Fibroblast of lung (primary cell): ENCODE measurements around the gene ESPN. TPM values are rescaled to one million over a fixed set of nuclear protein-coding genes. Genes with fewer than 3 reads are reported as not detected.
A peak's percentile ranks its signal among the peaks of the same experiment; 100 is the strongest.
"Not testable (repeated sequence)": the region's sequence is repeated elsewhere in the genome, so short reads cannot be mapped to it uniquely, and the experiment has no call there.

Experiments
- DNase-seq, 2 donors: peaks; one replicate each; pipeline versions ENCODE4 v3.0.0 to v3.0.0-alpha.2; 2010; ENCODE audit warnings: low read depth in 2 of 2
- H2AFZ ChIP-seq: 2 replicates; pipeline ENCODE4 v1.5.1; 2012; ENCODE audit warnings: low read length, control low read depth, inconsistent platforms
- H3K27ac ChIP-seq: 2 replicates; pipeline ENCODE4 v1.5.1; 2011; ENCODE audit warnings: low read length, control low read depth; ENCODE audit not compliant: insufficient read depth
- H3K27me3 ChIP-seq: 2 replicates; pipeline ENCODE4 v1.5.1; 2011; ENCODE audit warnings: mild to moderate bottlenecking, low read length; ENCODE audit not compliant: control insufficient read depth, insufficient read depth
- H3K36me3 ChIP-seq: 2 replicates; pipeline ENCODE4 v1.5.1; 2011; ENCODE audit warnings: low read length; ENCODE audit not compliant: control insufficient read depth, insufficient read depth
- H3K4me1 ChIP-seq: 2 replicates; pipeline ENCODE4 v1.5.1; 2011; ENCODE audit warnings: low read length; ENCODE audit not compliant: control insufficient read depth, insufficient read depth; ENCODE audit errors: extremely low read depth
- H3K4me2 ChIP-seq: 2 replicates; pipeline ENCODE4 v1.5.1; 2011; ENCODE audit warnings: low read length, control low read depth; ENCODE audit not compliant: insufficient read depth; ENCODE audit errors: extremely low read depth
- H3K4me3 ChIP-seq, 4 experiments: fragments of 200-600 bp in 1 of 4; sonication (generic) in 1 of 4; replicated peaks in 1 of 4; 2 replicates each; pipeline ENCODE4 v1.5.1; 2011 to 2016; ENCODE audit warnings: low read length in 4 of 4, low read depth in 3 of 4, mild to moderate bottlenecking in 3 of 4, control low read depth in 2 of 4, inconsistent platforms in 1 of 4, mixed read lengths in 1 of 4; ENCODE audit not compliant: insufficient read depth in 1 of 4; ENCODE audit errors: control extremely low read depth in 1 of 4
- H3K79me2 ChIP-seq: 2 replicates; pipeline ENCODE4 v1.5.1; 2012; ENCODE audit warnings: mild to moderate bottlenecking, low read length, inconsistent platforms; ENCODE audit not compliant: control insufficient read depth, insufficient read depth
- H3K9ac ChIP-seq: 2 replicates; pipeline ENCODE4 v1.5.1; 2011; ENCODE audit warnings: mild to moderate bottlenecking, low read length, control low read depth; ENCODE audit not compliant: insufficient read depth
- H3K9me3 ChIP-seq: 2 replicates; pipeline ENCODE4 v1.5.1; 2012; ENCODE audit warnings: low read depth, low read length; ENCODE audit not compliant: control insufficient read depth, insufficient read depth
- H4K20me1 ChIP-seq: 2 replicates; pipeline ENCODE4 v1.5.1; 2011; ENCODE audit warnings: low read length; ENCODE audit not compliant: control insufficient read depth, insufficient read depth; ENCODE audit errors: extremely low read depth
- CTCF ChIP-seq, 2 donors: IDR thresholded peaks in 1 of 2; conservative IDR thresholded peaks in 1 of 2; 1 replicate in 1 of 2; 2 replicates in 1 of 2; pipeline ENCODE4 v1.5.1; 2011 to 2012; ENCODE audit warnings: low read length in 2 of 2, control low read depth in 1 of 2, inconsistent platforms in 1 of 2, low read depth in 1 of 2, mild to moderate bottlenecking in 1 of 2
- EZH2 ChIP-seq: IDR thresholded peaks from 2 replicates; pipeline ENCODE4 v1.5.1; 2012; ENCODE audit warnings: low read length, control low read depth, mild to moderate bottlenecking; ENCODE audit errors: missing control alignments
- polyA plus RNA-seq, 2 donors: library from polyadenylated mRNA; depleted of rRNA in 1 of 2; stranded (reverse) in 1 of 2; unstranded in 1 of 2; fragments of >200 nt; gene quantifications; 2 replicates each; pipeline ENCODE4 v1.2.1, GENCODE V29; 2011 to 2012; ENCODE audit warnings: missing spikeins in 1 of 2
- total RNA-seq: library from RNA; depleted of rRNA; stranded (reverse); fragments of >200 nt; gene quantifications from 2 replicates; pipeline ENCODE4 v1.2.1, GENCODE V29; 2014

Gene ESPN
- total and polyA plus RNA-seq, 2 donors (not counting 1 experiment from before 2014, with no cell fraction given): not detected

GRCh38 chr1:6391951-6392808 is 32.4 kb upstream of the ESPN start:
- H3K79me2 ChIP-seq: peaks cover 16% of the 10 kb centered on the region
- no peaks in the 10 kb centered on the region for H3K36me3 ChIP-seq
- H3K9ac ChIP-seq: peak overlapping the region; percentile 78
- no peak for DNase-seq
- H3K9me3 ChIP-seq: no peaks in the 10 kb centered on the region
- no peaks in the 10 kb centered on the region for H3K27me3 ChIP-seq
- peaks cover 7% of the 10 kb centered on the region for H3K4me1 ChIP-seq
- peak overlapping the region; percentile 96 for H3K4me2 ChIP-seq
- H3K4me3 ChIP-seq: peak overlapping the region; percentile 59 to 65 (median 62)
- H2AFZ ChIP-seq: peak overlapping the region; percentile 64
- TF ChIP-seq CTCF (conservative IDR thresholded peaks at IDR 0.05 in 1 of 2, IDR thresholded peaks at IDR 0.05 in 1 of 2; ENCODE audit: low read depth in 1 of 2, low read length in 2 of 2): no peak
- TF ChIP-seq EZH2: no peak
- peak overlapping the region; percentile 27 for H3K27ac ChIP-seq
- H4K20me1 ChIP-seq: no peaks in the 10 kb centered on the region

GRCh38 chr1:6392809-6393399 is 31.7 kb upstream of the ESPN start:
- Histone ChIP-seq H3K79me2 (peaks cover 12% of the 10 kb centered on the region), H3K9ac (peak overlapping the region; percentile 78), H3K27me3 (no peaks in the 10 kb centered on the region), H3K4me2 (peak overlapping the region; percentile 96), H4K20me1 (no peaks in the 10 kb centered on the region), H3K27ac (peak overlapping the region; percentile 27), H3K36me3 (no peaks in the 10 kb centered on the region), H2AFZ (peak overlapping the region; percentile 64), H3K4me1 (peaks cover 7% of the 10 kb centered on the region), H3K9me3 (no peaks in the 10 kb centered on the region), H3K4me3 (peak overlapping the region; percentile 59 to 65 (median 62))
- no peak for DNase-seq
- TF ChIP-seq EZH2: no peak
- no peak for TF ChIP-seq CTCF (conservative IDR thresholded peaks at IDR 0.05 in 1 of 2, IDR thresholded peaks at IDR 0.05 in 1 of 2; ENCODE audit: low read depth in 1 of 2, low read length in 2 of 2)

GRCh38 chr1:6393400-6394187 is 31.0 kb upstream of the ESPN start, which contains the start of gene ACOT7:
TSS of gene ACOT7 (minus strand) at chr1:6393767. CDS start at chr1:6393399, 368 bp downstream.
- no peaks in the 10 kb centered on the region for H3K36me3 ChIP-seq
- H3K27me3 ChIP-seq: no peaks in the 10 kb centered on the region
- peak; percentile 82 to 86 for DNase-seq
- TF ChIP-seq CTCF (conservative IDR thresholded peaks at IDR 0.05 in 1 of 2, IDR thresholded peaks at IDR 0.05 in 1 of 2; ENCODE audit: low read depth in 1 of 2, low read length in 2 of 2) (peak; percentile 22 to 33), EZH2 (no peak)
- peak within 1 kb of the TSS; percentile 64 for H2AFZ ChIP-seq
- H3K27ac ChIP-seq: peak within 1 kb of the TSS; percentile 88
- H3K9me3 ChIP-seq: no peaks in the 10 kb centered on the region
- peaks cover 12% of the 10 kb centered on the region for H3K79me2 ChIP-seq
- peaks cover 7% of the 10 kb centered on the region for H3K4me1 ChIP-seq
- H3K4me3 ChIP-seq: peak within 1 kb of the TSS; percentile 59 to 65 (median 62)
- peak within 1 kb of the TSS; percentile 94 for H3K9ac ChIP-seq
- peak within 1 kb of the TSS; percentile 96 for H3K4me2 ChIP-seq
- no peaks in the 10 kb centered on the region for H4K20me1 ChIP-seq

- not testable (repeated sequence) for H3K4me2 ChIP-seq, DNase-seq, H3K9me3 ChIP-seq, H3K9ac ChIP-seq, H2AFZ ChIP-seq, H3K27ac ChIP-seq, H4K20me1 ChIP-seq, H3K4me1 ChIP-seq, H3K27me3 ChIP-seq, H3K4me3 ChIP-seq, H3K36me3 ChIP-seq
- H3K79me2 ChIP-seq: peaks cover 10% of the 10 kb centered on the region
Measured at GRCh38 chr1:6395130-6395529, 29.4 kb upstream of the ESPN start.
